ENCODE data around the gene CLN6. TPM values are rescaled to one million over a fixed set of nuclear protein-coding genes. Genes with fewer than 3 reads are reported as not detected.

The CLN6 gene
- total and polyA plus RNA-seq, 2 experiments from 2014 or later = 10.7 to 18.7 TPM

DNA sequence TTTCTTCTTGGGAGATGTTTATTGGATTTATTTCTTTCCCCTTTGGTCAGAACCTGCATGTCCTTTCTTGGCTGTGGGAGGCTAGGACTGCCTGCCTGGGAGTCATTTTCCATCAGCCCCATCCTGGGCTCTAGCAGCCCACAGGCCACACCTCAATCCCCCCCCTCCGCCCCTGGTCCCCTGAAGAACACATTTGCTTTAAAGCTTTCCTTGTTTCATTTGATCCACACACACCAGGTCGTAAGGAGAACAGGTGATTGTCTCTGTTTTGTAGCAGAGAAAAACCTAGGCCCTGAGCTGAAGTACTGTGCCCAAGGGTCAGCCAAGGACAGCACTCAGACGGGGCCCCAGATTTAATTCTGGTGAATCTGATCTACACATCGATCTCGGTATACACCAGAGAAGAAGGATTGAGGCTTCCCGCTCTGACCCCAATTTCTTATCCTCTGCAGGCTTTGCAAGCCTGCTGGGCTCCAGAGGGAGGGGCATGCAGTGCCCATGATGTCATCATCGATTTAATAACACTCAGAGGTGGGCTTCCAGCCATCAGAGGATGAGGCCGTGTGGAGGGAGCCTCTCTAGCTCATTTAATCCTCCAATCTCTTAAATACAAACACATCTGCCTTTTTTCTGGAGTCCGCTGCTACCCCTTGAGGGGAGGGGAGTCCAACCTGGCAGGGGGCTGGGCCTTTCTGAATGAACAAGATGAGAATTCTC, 1.7 kb upstream of the CLN6 start:
- peaks cover 50% of the 10 kb centered on the region for H3K4me1 ChIP-seq (ENCODE audit: insufficient read depth)
- no peaks in the 10 kb centered on the region for H3K27me3 ChIP-seq
- H3K27ac ChIP-seq = no peak overlapping the region
- no peaks in the 10 kb centered on the region for H3K9me3 ChIP-seq (ENCODE audit: low read depth)
- 73% methylated on average over 9 of the region's 9 CpGs for WGBS (ENCODE audit: low lambda C conversion rate, missing lambda C conversion rate)
- no peaks in the 10 kb centered on the region for H3K36me3 ChIP-seq (replicated peaks; ENCODE audit: insufficient read depth, low read depth)
- H3K9me2 ChIP-seq (replicated peaks; ENCODE audit: insufficient read depth) = no peaks in the 10 kb centered on the region
- TF ChIP-seq, protein P1, sequence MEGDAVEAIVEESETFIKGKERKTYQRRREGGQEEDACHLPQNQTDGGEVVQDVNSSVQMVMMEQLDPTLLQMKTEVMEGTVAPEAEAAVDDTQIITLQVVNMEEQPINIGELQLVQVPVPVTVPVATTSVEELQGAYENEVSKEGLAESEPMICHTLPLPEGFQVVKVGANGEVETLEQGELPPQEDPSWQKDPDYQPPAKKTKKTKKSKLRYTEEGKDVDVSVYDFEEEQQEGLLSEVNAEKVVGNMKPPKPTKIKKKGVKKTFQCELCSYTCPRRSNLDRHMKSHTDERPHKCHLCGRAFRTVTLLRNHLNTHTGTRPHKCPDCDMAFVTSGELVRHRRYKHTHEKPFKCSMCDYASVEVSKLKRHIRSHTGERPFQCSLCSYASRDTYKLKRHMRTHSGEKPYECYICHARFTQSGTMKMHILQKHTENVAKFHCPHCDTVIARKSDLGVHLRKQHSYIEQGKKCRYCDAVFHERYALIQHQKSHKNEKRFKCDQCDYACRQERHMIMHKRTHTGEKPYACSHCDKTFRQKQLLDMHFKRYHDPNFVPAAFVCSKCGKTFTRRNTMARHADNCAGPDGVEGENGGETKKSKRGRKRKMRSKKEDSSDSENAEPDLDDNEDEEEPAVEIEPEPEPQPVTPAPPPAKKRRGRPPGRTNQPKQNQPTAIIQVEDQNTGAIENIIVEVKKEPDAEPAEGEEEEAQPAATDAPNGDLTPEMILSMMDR (IDR thresholded peaks at IDR 0.05; ENCODE audit: poor library complexity) = no peak
- TF ChIP-seq EZH2phosphoT487 (IDR thresholded peaks at IDR 0.05; ENCODE audit: low read depth, severe bottlenecking, unreplicated experiment) = no peak
- no peak for TF ChIP-seq EZH2 (IDR thresholded peaks at IDR 0.05; ENCODE audit: borderline replicate concordance)
- no peak overlapping the region for H3K4me2 ChIP-seq
- DNase-seq (ENCODE audit: low spot score) = no peak
- H3K4me3 ChIP-seq = no peak overlapping the region
- H2AFZ ChIP-seq = no peak overlapping the region
- peaks cover 12% of the 10 kb centered on the region for H4K20me1 ChIP-seq (ENCODE audit: insufficient read depth, poor library complexity, severe bottlenecking)
- peaks cover 29% of the 10 kb centered on the region for H3K79me2 ChIP-seq

DNA sequence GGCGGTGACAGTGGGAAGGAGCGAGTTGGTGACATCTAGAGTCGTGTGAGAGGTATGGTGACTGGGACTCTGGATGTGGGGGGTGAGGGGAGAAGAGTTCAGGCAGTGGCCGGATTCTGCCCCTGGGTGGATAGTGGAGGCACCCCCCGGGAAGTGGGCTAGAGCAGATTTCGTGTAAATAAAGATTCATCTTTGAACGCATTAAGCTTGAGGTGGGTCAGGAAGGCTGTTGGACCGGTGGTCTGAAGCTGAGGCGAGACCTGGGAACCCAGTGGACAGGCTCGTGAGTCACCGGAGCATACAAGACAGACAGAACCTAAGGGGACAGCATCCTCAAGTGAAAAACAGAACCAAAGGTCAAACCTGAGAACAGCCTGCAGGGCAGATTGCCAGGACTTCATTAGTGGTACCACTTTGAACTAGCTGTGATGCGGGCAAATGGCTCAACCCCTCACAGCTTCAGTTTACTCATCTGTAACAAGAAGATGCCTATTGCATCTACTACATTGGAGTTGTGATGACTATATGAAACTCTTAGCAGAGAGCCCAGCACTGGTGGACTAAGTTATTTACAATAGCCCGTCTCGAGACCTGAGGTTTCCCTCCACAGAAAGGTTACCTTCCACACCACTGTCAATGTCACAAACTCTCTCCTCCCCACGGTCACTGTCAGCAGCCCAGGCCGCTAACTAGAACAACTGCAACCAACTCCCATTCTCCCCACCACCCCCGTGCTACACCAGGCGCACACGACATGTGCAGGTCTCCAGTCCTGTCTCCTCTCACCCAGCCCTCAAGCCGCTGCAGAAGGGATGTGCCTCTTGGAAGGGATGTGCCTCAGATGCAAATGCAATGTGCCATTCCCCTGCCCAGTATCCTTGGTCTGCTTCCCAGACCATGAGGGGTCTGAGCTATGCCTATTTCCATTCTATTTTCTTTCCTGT, 901 bp upstream of the CLN6 start:
- Histone ChIP-seq H4K20me1 (ENCODE audit: insufficient read depth, poor library complexity, severe bottlenecking) (peaks cover 12% of the 10 kb centered on the region), H3K79me2 (peaks cover 38% of the 10 kb centered on the region), H3K27ac (peak overlapping the region; percentile 97), H3K4me2 (peak overlapping the region; percentile 81), H2AFZ (peak overlapping the region; percentile 46), H3K4me3 (peak overlapping the region; percentile 17), H3K36me3 (replicated peaks; ENCODE audit: insufficient read depth, low read depth) (no peaks in the 10 kb centered on the region), H3K9me2 (replicated peaks; ENCODE audit: insufficient read depth) (no peaks in the 10 kb centered on the region), H3K27me3 (no peaks in the 10 kb centered on the region), H3K9me3 (ENCODE audit: low read depth) (no peaks in the 10 kb centered on the region), H3K4me1 (ENCODE audit: insufficient read depth) (peaks cover 50% of the 10 kb centered on the region)
- no peak for DNase-seq (ENCODE audit: low spot score)
- TF ChIP-seq EZH2 (IDR thresholded peaks at IDR 0.05; ENCODE audit: borderline replicate concordance) (no peak), EZH2phosphoT487 (IDR thresholded peaks at IDR 0.05; ENCODE audit: low read depth, severe bottlenecking, unreplicated experiment) (no peak)
- TF ChIP-seq, protein P1 (IDR thresholded peaks at IDR 0.05; ENCODE audit: poor library complexity) = no peak
- 66% methylated on average over 20 of the region's 20 CpGs for WGBS (ENCODE audit: low lambda C conversion rate, missing lambda C conversion rate)

DNA sequence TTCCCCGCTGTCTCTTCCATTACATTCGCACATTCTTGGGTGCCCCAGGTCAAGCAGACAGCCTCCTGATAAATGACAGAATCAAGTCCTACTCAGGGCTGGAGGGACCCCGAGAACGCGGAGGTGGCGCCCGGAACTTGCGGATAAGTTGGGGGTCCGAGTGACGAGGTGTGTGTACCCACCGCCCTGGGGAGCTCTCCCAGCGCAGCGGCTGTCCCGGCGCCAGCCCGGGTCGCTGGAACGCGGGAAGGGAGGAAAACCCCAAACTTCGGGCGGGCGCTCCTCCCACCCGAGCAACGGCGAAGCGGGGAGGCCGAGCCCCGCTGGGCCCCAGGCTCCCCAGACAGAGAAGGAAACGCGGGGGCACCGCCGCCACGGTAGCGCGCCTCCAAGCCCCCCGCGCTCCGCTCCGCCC, 550 bp downstream of the CLN6 start:
- Histone ChIP-seq H3K4me2 (peak overlapping the region; percentile 81), H3K79me2 (peaks cover 50% of the 10 kb centered on the region), H3K27me3 (no peaks in the 10 kb centered on the region), H3K4me1 (ENCODE audit: insufficient read depth) (peaks cover 46% of the 10 kb centered on the region), H3K9me2 (replicated peaks; ENCODE audit: insufficient read depth) (no peaks in the 10 kb centered on the region), H3K9me3 (ENCODE audit: low read depth) (no peaks in the 10 kb centered on the region), H2AFZ (peak overlapping the region; percentile 85), H4K20me1 (ENCODE audit: insufficient read depth, poor library complexity, severe bottlenecking) (peaks cover 12% of the 10 kb centered on the region), H3K4me3 (peak overlapping the region; percentile 97), H3K27ac (peak overlapping the region; percentile 97), H3K36me3 (replicated peaks; ENCODE audit: insufficient read depth, low read depth) (no peaks in the 10 kb centered on the region)
- 1% methylated on average over 39 of the region's 39 CpGs for WGBS (ENCODE audit: low lambda C conversion rate, missing lambda C conversion rate)
- DNase-seq (ENCODE audit: low spot score) = peak; percentile 15
- TF ChIP-seq, protein P1 (IDR thresholded peaks at IDR 0.05; ENCODE audit: poor library complexity) = no peak
- TF ChIP-seq EZH2phosphoT487 (IDR thresholded peaks at IDR 0.05; ENCODE audit: low read depth, severe bottlenecking, unreplicated experiment) (no peak), EZH2 (IDR thresholded peaks at IDR 0.05; ENCODE audit: borderline replicate concordance) (no peak)
